Hepatocyte (in vitro differentiated cells): ENCODE results near the gene RCVRN. TPM values are rescaled to one million over a fixed set of nuclear protein-coding genes. Genes with fewer than 3 reads are reported as not detected.

Source experiments
- DNase-seq: peaks from one replicate; pipeline ENCODE4 v3.0.0-alpha.2; 2016; ENCODE audit warnings: low spot score
- H2AFZ ChIP-seq: fragments of 200-600 bp; sonication (generic); 2 replicates; pipeline ENCODE4 v1.6.0; 2016; ENCODE audit warnings: antibody characterized with exemption, mild to moderate bottlenecking
- H3K27ac ChIP-seq: fragments of 200-600 bp; sonication (generic); 2 replicates; pipeline ENCODE4 v1.5.1; 2016; ENCODE audit warnings: mild to moderate bottlenecking
- H3K27me3 ChIP-seq: fragments of 200-600 bp; sonication (generic); 2 replicates; pipeline ENCODE4 v1.6.1; 2016
- H3K36me3 ChIP-seq: fragments of 200-600 bp; sonication (generic); replicated peaks from 2 replicates; pipeline ENCODE4 v1.5.1; 2016; ENCODE audit warnings: low read depth; ENCODE audit not compliant: insufficient read depth
- H3K4me1 ChIP-seq: fragments of 200-600 bp; sonication (generic); 2 replicates; pipeline ENCODE4 v1.5.1; 2016; ENCODE audit warnings: mild to moderate bottlenecking, moderate library complexity; ENCODE audit not compliant: insufficient read depth
- H3K4me2 ChIP-seq: fragments of 200-600 bp; sonication (generic); 2 replicates; pipeline ENCODE4 v1.6.0; 2016
- H3K4me3 ChIP-seq: fragments of 200-600 bp; sonication (generic); 2 replicates; pipeline ENCODE4 v1.5.1; 2016; ENCODE audit warnings: mild to moderate bottlenecking
- H3K79me2 ChIP-seq: fragments of 200-600 bp; sonication (generic); 2 replicates; pipeline ENCODE4 v1.6.0; 2017; ENCODE audit warnings: mild to moderate bottlenecking
- H3K9me2 ChIP-seq: fragments of 200-600 bp; sonication (generic); replicated peaks from 2 replicates; pipeline ENCODE4 v1.6.0; 2017; ENCODE audit warnings: mild to moderate bottlenecking; ENCODE audit not compliant: insufficient read depth
- H3K9me3 ChIP-seq: fragments of 200-600 bp; sonication (generic); 2 replicates; pipeline ENCODE4 v1.5.1; 2016; ENCODE audit warnings: low read depth, mild to moderate bottlenecking
- H4K20me1 ChIP-seq: fragments of 200-600 bp; sonication (generic); 2 replicates; pipeline ENCODE4 v1.6.0; 2016; ENCODE audit warnings: mild to moderate bottlenecking; ENCODE audit not compliant: insufficient read depth, poor library complexity, severe bottlenecking
- EZH2 ChIP-seq: fragments of 200-600 bp; sonication (generic); IDR thresholded peaks from 2 replicates; pipeline ENCODE4 v1.6.1; 2016; ENCODE audit warnings: antibody characterized with exemption, mild to moderate bottlenecking, borderline replicate concordance
- EZH2phosphoT487 ChIP-seq: fragments of 200-600 bp; sonication (generic); IDR thresholded peaks from one replicate; pipeline ENCODE4 v1.6.1; 2018; ENCODE audit warnings: antibody characterized with exemption, mild to moderate bottlenecking, low read depth, moderate library complexity; ENCODE audit not compliant: unreplicated experiment, severe bottlenecking
- WGBS: methylation state at CpG from one replicate; pipeline ENCODE4 v1.1.6; 2016; ENCODE audit warnings: low lambda C conversion rate; ENCODE audit errors: missing lambda C conversion rate; 5-methylcytosine and 5-hydroxymethylcytosine counted together
- polyA plus RNA-seq: library from polyadenylated mRNA; unstranded; fragments of >200 nt; fragmentation: Nextera tagmentation; extraction: Ambion mirVana; gene quantifications from 2 replicates; pipeline ENCODE4 v1.2.1, GENCODE V29; 2016
- total RNA-seq: library from RNA; depleted of rRNA; stranded (reverse); fragments of >200 nt; gene quantifications from 2 replicates; pipeline ENCODE4 v1.2.3, GENCODE V29; 2014
- TF ChIP-seq, protein P1 (sequence below): fragments of 200-600 bp; sonication (generic); IDR thresholded peaks from 2 replicates; pipeline ENCODE4 v1.5.1; 2016; ENCODE audit warnings: antibody characterized with exemption, mild to moderate bottlenecking; ENCODE audit not compliant: poor library complexity

RCVRN gene
- total and polyA plus RNA-seq, 2 experiments from 2014 or later, result 0.07 to 0.50 TPM

- no peak overlapping the region for H2AFZ ChIP-seq
- no peaks in the 10 kb centered on the region for H3K79me2 ChIP-seq
- H3K9me2 ChIP-seq, result no peaks in the 10 kb centered on the region
- no peak overlapping the region for H3K27ac ChIP-seq
- no peaks in the 10 kb centered on the region for H3K4me1 ChIP-seq
- no peaks in the 10 kb centered on the region for H3K36me3 ChIP-seq
- H3K4me2 ChIP-seq, result no peak overlapping the region
- H4K20me1 ChIP-seq, result no peaks in the 10 kb centered on the region
- no peak overlapping the region for H3K4me3 ChIP-seq
- H3K27me3 ChIP-seq, result no peaks in the 10 kb centered on the region
- TF ChIP-seq EZH2phosphoT487 (no peak), EZH2 (no peak)
- TF ChIP-seq, protein P1, sequence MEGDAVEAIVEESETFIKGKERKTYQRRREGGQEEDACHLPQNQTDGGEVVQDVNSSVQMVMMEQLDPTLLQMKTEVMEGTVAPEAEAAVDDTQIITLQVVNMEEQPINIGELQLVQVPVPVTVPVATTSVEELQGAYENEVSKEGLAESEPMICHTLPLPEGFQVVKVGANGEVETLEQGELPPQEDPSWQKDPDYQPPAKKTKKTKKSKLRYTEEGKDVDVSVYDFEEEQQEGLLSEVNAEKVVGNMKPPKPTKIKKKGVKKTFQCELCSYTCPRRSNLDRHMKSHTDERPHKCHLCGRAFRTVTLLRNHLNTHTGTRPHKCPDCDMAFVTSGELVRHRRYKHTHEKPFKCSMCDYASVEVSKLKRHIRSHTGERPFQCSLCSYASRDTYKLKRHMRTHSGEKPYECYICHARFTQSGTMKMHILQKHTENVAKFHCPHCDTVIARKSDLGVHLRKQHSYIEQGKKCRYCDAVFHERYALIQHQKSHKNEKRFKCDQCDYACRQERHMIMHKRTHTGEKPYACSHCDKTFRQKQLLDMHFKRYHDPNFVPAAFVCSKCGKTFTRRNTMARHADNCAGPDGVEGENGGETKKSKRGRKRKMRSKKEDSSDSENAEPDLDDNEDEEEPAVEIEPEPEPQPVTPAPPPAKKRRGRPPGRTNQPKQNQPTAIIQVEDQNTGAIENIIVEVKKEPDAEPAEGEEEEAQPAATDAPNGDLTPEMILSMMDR, result no peak
- DNase-seq, result no peak
- no peaks in the 10 kb centered on the region for H3K9me3 ChIP-seq
- 84% methylated on average over 4 of the region's 4 CpGs for WGBS
Observed at GRCh38 chr17:9862949-9863348, 42.1 kb downstream of the RCVRN start.

GRCh38 chr17:9862220-9862619 is 42.9 kb downstream of the RCVRN start:
- Histone ChIP-seq H3K36me3 (no peaks in the 10 kb centered on the region), H3K9me2 (no peaks in the 10 kb centered on the region), H3K4me3 (no peak overlapping the region), H3K4me2 (no peak overlapping the region), H4K20me1 (no peaks in the 10 kb centered on the region), H3K27me3 (no peaks in the 10 kb centered on the region), H3K27ac (no peak overlapping the region), H3K9me3 (no peaks in the 10 kb centered on the region), H2AFZ (no peak overlapping the region), H3K79me2 (no peaks in the 10 kb centered on the region), H3K4me1 (no peaks in the 10 kb centered on the region)
- no peak for DNase-seq
- TF ChIP-seq, protein P1, result no peak
- no peak for TF ChIP-seq EZH2phosphoT487
- TF ChIP-seq EZH2, result no peak
- WGBS, result 80% methylated on average over 1 of the region's 1 CpG

GRCh38 chr17:9860851-9861250 is 44.2 kb downstream of the RCVRN start:
- no peak overlapping the region for H3K4me3 ChIP-seq
- TF ChIP-seq EZH2 (no peak), EZH2phosphoT487 (no peak)
- TF ChIP-seq, protein P1, result no peak
- no peaks in the 10 kb centered on the region for H3K36me3 ChIP-seq
- 92% methylated on average over 7 of the region's 7 CpGs for WGBS
- H3K79me2 ChIP-seq, result no peaks in the 10 kb centered on the region
- no peaks in the 10 kb centered on the region for H4K20me1 ChIP-seq
- DNase-seq, result no peak
- no peaks in the 10 kb centered on the region for H3K27me3 ChIP-seq
- H3K9me2 ChIP-seq, result no peaks in the 10 kb centered on the region
- no peak overlapping the region for H2AFZ ChIP-seq
- H3K27ac ChIP-seq, result no peak overlapping the region
- no peak overlapping the region for H3K4me2 ChIP-seq
- no peaks in the 10 kb centered on the region for H3K9me3 ChIP-seq
- no peaks in the 10 kb centered on the region for H3K4me1 ChIP-seq

DNA sequence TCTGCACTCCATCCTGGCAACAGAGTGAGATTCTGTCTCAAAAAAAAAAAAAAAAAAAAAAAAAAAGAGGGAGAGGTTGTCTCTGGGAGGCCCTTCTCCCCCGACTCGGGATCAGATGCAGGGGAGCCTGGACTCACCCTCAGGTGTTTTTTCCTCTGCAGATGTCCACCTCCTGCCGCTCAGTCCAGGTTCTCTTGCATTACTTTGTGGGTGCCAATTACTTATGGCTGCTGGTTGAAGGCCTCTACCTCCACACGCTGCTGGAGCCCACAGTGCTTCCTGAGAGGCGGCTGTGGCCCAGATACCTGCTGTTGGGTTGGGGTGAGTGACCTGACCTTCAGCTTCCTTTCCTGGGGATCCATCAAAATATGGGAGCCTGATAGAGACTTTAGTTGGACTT is 45.3 kb downstream of the RCVRN start:
- 89% methylated on average over 5 of the region's 5 CpGs for WGBS
- H3K4me1 ChIP-seq, result no peaks in the 10 kb centered on the region

More for the DNA sequence above, 45.3 kb downstream of the RCVRN start:
- Histone ChIP-seq H3K36me3 (no peaks in the 10 kb centered on the region), H3K79me2 (no peaks in the 10 kb centered on the region), H3K27ac (no peak overlapping the region), H3K9me3 (no peaks in the 10 kb centered on the region), H3K27me3 (no peaks in the 10 kb centered on the region), H2AFZ (no peak overlapping the region), H3K4me2 (no peak overlapping the region), H4K20me1 (no peaks in the 10 kb centered on the region), H3K4me3 (no peak overlapping the region), H3K9me2 (no peaks in the 10 kb centered on the region)
- DNase-seq, result no peak
- TF ChIP-seq, protein P1, result no peak
- TF ChIP-seq EZH2phosphoT487, result no peak
- TF ChIP-seq EZH2, result no peak
